ENCODE results near the gene ARHGAP6. TPM values are rescaled to one million over a fixed set of nuclear protein-coding genes. Genes with fewer than 3 reads are reported as not detected.

The ARHGAP6 gene
- total RNA-seq, 1 experiment from 2014 or later: 0.28 TPM

- DNase-seq (ENCODE audit: low spot score): no peak
Observed at GRCh38 chrX:11464836-11465463, 200.8 kb downstream of the ARHGAP6 start.

- DNase-seq (ENCODE audit: low spot score): no peak
Observed at GRCh38 chrX:11464380-11464779, 201.3 kb downstream of the ARHGAP6 start.

GRCh38 chrX:11462648-11463047, 203.1 kb downstream of the ARHGAP6 start:
- DNase-seq (ENCODE audit: low spot score): no peak

- DNase-seq (ENCODE audit: low spot score): no peak
Observed at GRCh38 chrX:11462136-11462535, 203.6 kb downstream of the ARHGAP6 start.

GRCh38 chrX:11461201-11462001, 204.3 kb downstream of the ARHGAP6 start:
- DNase-seq (ENCODE audit: low spot score): peak; percentile 13

GRCh38 chrX:11460347-11460746, 205.4 kb downstream of the ARHGAP6 start:
- DNase-seq (ENCODE audit: low spot score): no peak

- DNase-seq (ENCODE audit: low spot score): no peak
Observed at GRCh38 chrX:11458170-11458569, 207.6 kb downstream of the ARHGAP6 start.

GRCh38 chrX:11451151-11451550, 214.6 kb downstream of the ARHGAP6 start:
- DNase-seq (ENCODE audit: low spot score): no peak

GRCh38 chrX:11450354-11450753, 215.4 kb downstream of the ARHGAP6 start:
- DNase-seq (ENCODE audit: low spot score): no peak

GRCh38 chrX:11449613-11450012, 216.1 kb downstream of the ARHGAP6 start:
- DNase-seq (ENCODE audit: low spot score): no peak

- DNase-seq (ENCODE audit: low spot score): no peak
Observed at GRCh38 chrX:11447418-11447817, 218.3 kb downstream of the ARHGAP6 start.

- no peak for DNase-seq (ENCODE audit: low spot score)
Observed at GRCh38 chrX:11446949-11447348, 218.8 kb downstream of the ARHGAP6 start.

GRCh38 chrX:11446336-11446735, 219.4 kb downstream of the ARHGAP6 start:
- peak; percentile 34 for DNase-seq (ENCODE audit: low spot score)

GRCh38 chrX:11445540-11445939, 220.2 kb downstream of the ARHGAP6 start:
- DNase-seq (ENCODE audit: low spot score): no peak

GRCh38 chrX:11444052-11444451, 221.7 kb downstream of the ARHGAP6 start:
- no peak for DNase-seq (ENCODE audit: low spot score)

- DNase-seq (ENCODE audit: low spot score): no peak
Observed at GRCh38 chrX:11439846-11440245, 225.9 kb downstream of the ARHGAP6 start.

GRCh38 chrX:11438767-11439166, 227.0 kb downstream of the ARHGAP6 start:
- no peak for DNase-seq (ENCODE audit: low spot score)

- no peak for DNase-seq (ENCODE audit: low spot score)
Observed at GRCh38 chrX:11438380-11438723, 227.4 kb downstream of the ARHGAP6 start.

GRCh38 chrX:11437642-11438379, 227.9 kb downstream of the ARHGAP6 start:
- DNase-seq (ENCODE audit: low spot score): peak; percentile 68

- peak; percentile 81 for DNase-seq (ENCODE audit: low spot score)
Observed at GRCh38 chrX:11435568-11435967, 230.2 kb downstream of the ARHGAP6 start.

- no peak for DNase-seq (ENCODE audit: low spot score)
Observed at GRCh38 chrX:11434607-11435006, 231.1 kb downstream of the ARHGAP6 start.

GRCh38 chrX:11431786-11432185, 233.9 kb downstream of the ARHGAP6 start:
- no peak for DNase-seq (ENCODE audit: low spot score)

- DNase-seq (ENCODE audit: low spot score): no peak
Observed at GRCh38 chrX:11430271-11430670, 235.4 kb downstream of the ARHGAP6 start.

All from A172 (cell line).